Right kidney (tissue), 1 donor: ENCODE results near the gene FHIT.
"Not testable (repeated sequence)": the region's sequence is repeated elsewhere in the genome, so short reads cannot be mapped to it uniquely, and the experiment has no call there.

Source experiments
- DNase-seq: peaks from one replicate; pipeline ENCODE4 v3.0.0-alpha.2; 2016

FHIT gene

GRCh38 chr3:61114316-61114953 is 136.8 kb downstream of the FHIT start:
- DNase-seq = no peak

- no peak for DNase-seq
Measured at GRCh38 chr3:61111825-61112224, 139.4 kb downstream of the FHIT start.

- no peak for DNase-seq
Measured at GRCh38 chr3:61110576-61110975, 140.7 kb downstream of the FHIT start.

- no peak for DNase-seq
Measured at GRCh38 chr3:61108247-61109019, 142.8 kb downstream of the FHIT start.

GRCh38 chr3:61094608-61095007 is 156.6 kb downstream of the FHIT start:
- DNase-seq = no peak

- no peak for DNase-seq
Measured at GRCh38 chr3:61093364-61093763, 157.9 kb downstream of the FHIT start.

GRCh38 chr3:61092870-61093269 is 158.4 kb downstream of the FHIT start:
- no peak for DNase-seq

GRCh38 chr3:61090389-61091169 is 160.7 kb downstream of the FHIT start:
- DNase-seq = no peak

GRCh38 chr3:61087465-61087864 is 163.8 kb downstream of the FHIT start:
- DNase-seq = no peak

- DNase-seq = no peak
Measured at GRCh38 chr3:61081554-61081953, 169.7 kb downstream of the FHIT start.

- no peak for DNase-seq
Measured at GRCh38 chr3:61080737-61081445, 170.4 kb downstream of the FHIT start.

GRCh38 chr3:61078048-61078752 is 173.1 kb downstream of the FHIT start:
- no peak for DNase-seq

- DNase-seq = no peak
Measured at GRCh38 chr3:61077551-61077950, 173.7 kb downstream of the FHIT start.

- no peak for DNase-seq
Measured at GRCh38 chr3:61074783-61075182, 176.5 kb downstream of the FHIT start.

GRCh38 chr3:61073566-61074165 is 177.6 kb downstream of the FHIT start:
- no peak for DNase-seq

GRCh38 chr3:61068084-61068483 is 183.2 kb downstream of the FHIT start:
- no peak for DNase-seq

- DNase-seq = no peak
Measured at GRCh38 chr3:61066800-61067199, 184.5 kb downstream of the FHIT start.

- DNase-seq = not testable (repeated sequence)
Measured at GRCh38 chr3:61066222-61066621, 185.0 kb downstream of the FHIT start.

GRCh38 chr3:61065451-61066011 is 185.7 kb downstream of the FHIT start:
- DNase-seq = no peak

GRCh38 chr3:61061092-61061723 is 190.0 kb downstream of the FHIT start:
- no peak for DNase-seq

- no peak for DNase-seq
Measured at GRCh38 chr3:61060411-61060861, 190.8 kb downstream of the FHIT start.
